K562 (cell line): Measurements from ENCODE around the gene HSD17B8. TPM values are rescaled to one million over a fixed set of nuclear protein-coding genes. Genes with fewer than 3 reads are reported as not detected.

ENCODE experiments used
- ATAC-seq: fragments of 200-7000 bp; cut with Tn5 transposase; 3 replicates; pipeline ENCODE4 v1.9.1; 2020; ENCODE audit warnings: moderate library complexity
- BruUV-seq: library from RNA; stranded (reverse); fragments of 400-500 nt; replicated peaks from 2 replicates; lab custom pipeline; 2021; lab: Mats Ljungman, UMichigan
- CTCF ChIA-PET: fragments of 300-600 bp; formaldehyde crosslinking; extraction: SDS; loops from one replicate; lab custom pipeline; 2021; ENCODE audit warnings: low intra/inter-chr PET ratio; lab: Yijun Ruan, JAX
- POLR2A ChIA-PET: fragments of 300-600, 350-650 bp; sonication (Branson Sonifier 250); formaldehyde crosslinking; extraction: SDS; loops from one replicate; lab custom pipeline; 2021; ENCODE audit warnings: antibody characterized with exemption, inconsistent platforms; lab: Yijun Ruan, JAX
- DNase-seq, 4 experiments: peaks; one replicate each; pipeline versions ENCODE4 v3.0.0 to v3.0.0-alpha.2; 2011 to 2018; ENCODE audit warnings: low spot score in 3 of 4, mixed read lengths in 3 of 4; ENCODE audit errors: extremely low read depth in 1 of 4
- FAIRE-seq: peaks from 2 replicates; lab custom pipeline; 2011; peaks lifted over from hg19 to GRCh38; lab: Jason Lieb, UNC
- H2AFZ ChIP-seq: 2 replicates; pipeline ENCODE4 v1.6.0; 2011; ENCODE audit warnings: low read depth, low read length, control low read depth, inconsistent platforms
- H3K27ac ChIP-seq: fragments of 200-600 bp; 3 replicates; pipeline ENCODE4 v1.8.0; 2011; ENCODE audit warnings: low read depth, mild to moderate bottlenecking, control low read depth, inconsistent platforms, low read length, moderate library complexity, mixed read lengths; ENCODE audit errors: extremely low read depth
- H3K27me3 ChIP-seq, 2 experiments: fragments of 300-600 bp in 1 of 2; 2 replicates in 1 of 2; 3 replicates in 1 of 2; pipeline versions ENCODE4 v1.6.0 to v1.8.0; 2011; ENCODE audit warnings: inconsistent platforms in 2 of 2, low read length in 2 of 2, mild to moderate bottlenecking in 1 of 2, mixed read lengths in 1 of 2, moderate library complexity in 1 of 2; ENCODE audit not compliant: control insufficient read depth in 2 of 2, insufficient read depth in 2 of 2
- H3K36me3 ChIP-seq: fragments of 300-600 bp; 3 replicates; pipeline ENCODE4 v1.8.0; 2011; ENCODE audit warnings: mild to moderate bottlenecking, low read length, inconsistent platforms; ENCODE audit not compliant: control insufficient read depth, insufficient read depth
- H3K4me1 ChIP-seq, 2 experiments: fragments of 200-600 bp in 1 of 2; replicated peaks in 1 of 2; 2 replicates in 1 of 2; 3 replicates in 1 of 2; pipeline versions ENCODE4 v1.5.1 to v1.8.0; 2011; ENCODE audit warnings: inconsistent platforms in 2 of 2, low read length in 2 of 2, mild to moderate bottlenecking in 1 of 2, mixed read lengths in 1 of 2, moderate library complexity in 1 of 2; ENCODE audit not compliant: control insufficient read depth in 2 of 2, insufficient read depth in 2 of 2
- H3K4me2 ChIP-seq: 2 replicates; pipeline ENCODE4 v1.6.1; 2011; ENCODE audit warnings: low read length, control low read depth, inconsistent platforms, mixed read lengths; ENCODE audit not compliant: insufficient read depth
- H3K4me3 ChIP-seq: fragments of 200-600 bp; sonication (generic), shearing (Covaris generic); 2 replicates; pipeline ENCODE4 v1.5.1; 2016; ENCODE audit warnings: control low read depth, inconsistent platforms
- H3K79me2 ChIP-seq: fragments of 200-600 bp; 3 replicates; pipeline ENCODE4 v1.8.0; 2011; ENCODE audit warnings: low read length, inconsistent platforms; ENCODE audit not compliant: control insufficient read depth, insufficient read depth
- H3K9ac ChIP-seq, 2 experiments: 2 replicates each; pipeline versions ENCODE4 v1.6.0 to v1.6.1; 2011; ENCODE audit warnings: low read depth in 2 of 2, low read length in 2 of 2, control low read depth in 1 of 2, inconsistent platforms in 1 of 2, mild to moderate bottlenecking in 1 of 2, mixed read lengths in 1 of 2; ENCODE audit not compliant: insufficient read depth in 1 of 2
- H3K9me1 ChIP-seq: one replicate; pipeline ENCODE4 v1.6.0; 2011; ENCODE audit warnings: inconsistent platforms, mild to moderate bottlenecking, low read length, moderate library complexity; ENCODE audit not compliant: control insufficient read depth, insufficient read depth
- H3K9me3 ChIP-seq: replicated peaks from 2 replicates; pipeline ENCODE4 v1.5.1; 2011; ENCODE audit warnings: low read depth, low read length, inconsistent platforms; ENCODE audit not compliant: control insufficient read depth, insufficient read depth
- H4K20me1 ChIP-seq: replicated peaks from 2 replicates; pipeline ENCODE4 v1.6.1; 2011; ENCODE audit warnings: low read length, inconsistent platforms, mixed read lengths; ENCODE audit not compliant: control insufficient read depth, insufficient read depth
- BRD9 ChIP-seq: fragments of 450-650 bp; IDR thresholded peaks from 2 replicates; pipeline ENCODE4 v1.6.1; 2018; ENCODE audit warnings: low read depth; ENCODE audit not compliant: partially characterized antibody
- E2F6 ChIP-seq, 2 experiments: IDR thresholded peaks; 2 replicates each; pipeline ENCODE4 v1.6.1; 2011; ENCODE audit warnings: borderline replicate concordance in 1 of 2, control low read depth in 1 of 2, low read depth in 1 of 2, low read length in 1 of 2, mild to moderate bottlenecking in 1 of 2, mixed read lengths in 1 of 2, moderate library complexity in 1 of 2; ENCODE audit not compliant: insufficient read depth in 1 of 2, insufficient read length in 1 of 2, poor library complexity in 1 of 2, severe bottlenecking in 1 of 2; ENCODE audit errors: extremely low read depth in 1 of 2
- ETV1 ChIP-seq: fragments of 450-650 bp; conservative IDR thresholded peaks from 2 replicates; pipeline ENCODE4 v1.6.1; 2016; ENCODE audit warnings: missing genetic modification characterization, control low read depth, low read depth, missing compliant biosample characterization
- FOXK1 ChIP-seq: sonication (generic); formaldehyde crosslinking; IDR thresholded peaks from 2 replicates; pipeline ENCODE4 v1.8.0; 2022; ENCODE audit warnings: missing genetic modification reagents, mild to moderate bottlenecking, borderline replicate concordance
- IRF2 ChIP-seq: sonication (generic); formaldehyde crosslinking; IDR thresholded peaks from 2 replicates; pipeline ENCODE4 v1.8.1; 2022; ENCODE audit warnings: mild to moderate bottlenecking, missing genetic modification reagents
- JUND ChIP-seq, 2 experiments: IDR thresholded peaks; 2 replicates in 1 of 2; 3 replicates in 1 of 2; pipeline ENCODE4 v1.6.1; 2011; ENCODE audit warnings: borderline replicate concordance in 2 of 2, low read depth in 2 of 2, low read length in 2 of 2, improper control_type of control experiment in 1 of 2, missing biosample characterization in 1 of 2, missing genetic modification characterization in 1 of 2, missing genetic modification reagents in 1 of 2
- MYC ChIP-seq, 2 experiments: fragments of 250-450 bp in 1 of 2; sonication (Bioruptor Pico) in 1 of 2; IDR thresholded peaks; 2 replicates each; pipeline versions ENCODE4 v1.5.1 to v1.6.1; 2012 to 2021; ENCODE audit warnings: low read depth in 2 of 2, borderline replicate concordance in 1 of 2, improper control_type of control experiment in 1 of 2, low read length in 1 of 2, mild to moderate bottlenecking in 1 of 2, moderate library complexity in 1 of 2
- NR4A1 ChIP-seq, 2 experiments: fragments of 250-450 bp in 1 of 2; fragments of 450-650 bp in 1 of 2; sonication (Bioruptor Pico) in 1 of 2; IDR thresholded peaks; 2 replicates each; pipeline versions ENCODE4 v1.4.0 to v1.6.1; 2016 to 2020; ENCODE audit warnings: mild to moderate bottlenecking in 2 of 2, missing compliant biosample characterization in 1 of 2, missing genetic modification characterization in 1 of 2, moderate library complexity in 1 of 2
- RAD51 ChIP-seq: fragments of 450-650 bp; IDR thresholded peaks from 2 replicates; pipeline ENCODE4 v1.7.1; 2016; ENCODE audit warnings: low read depth, mild to moderate bottlenecking, borderline replicate concordance
- SRF ChIP-seq, 2 experiments: fragments of 250-450, 450-650 bp in 1 of 2; sonication (Bioruptor Pico) in 1 of 2; sonication (generic) in 1 of 2; formaldehyde crosslinking; IDR thresholded peaks; 2 replicates each; pipeline versions ENCODE4 v1.5.0 to v1.5.1; 2020 to 2022; ENCODE audit warnings: mild to moderate bottlenecking in 1 of 2, missing genetic modification reagents in 1 of 2
- STAT5A ChIP-seq: IDR thresholded peaks from 2 replicates; pipeline ENCODE4 v1.6.1; 2012; ENCODE audit warnings: low read length, inconsistent platforms, borderline replicate concordance
- ZNF764 ChIP-seq: fragments of 250-450 bp; sonication (Bioruptor Pico); IDR thresholded peaks from 2 replicates; pipeline ENCODE4 v1.4.0; 2020; ENCODE audit warnings: low read depth, mild to moderate bottlenecking, moderate library complexity
- ZNF830 ChIP-seq: fragments of 250-450 bp; sonication (Bioruptor Pico); IDR thresholded peaks from 2 replicates; pipeline ENCODE4 v1.5.0; 2021; ENCODE audit warnings: mild to moderate bottlenecking
- WGBS: fragments of 100-300 bp; shearing (Covaris generic); methylation state at CpG from one replicate; pipeline ENCODE4 v1.1.6; 2016; ENCODE audit warnings: low coverage, mixed read lengths; ENCODE audit not compliant: insufficient coverage; ENCODE audit errors: missing lambda C conversion rate; 5-methylcytosine and 5-hydroxymethylcytosine counted together
- in situ Hi-C: fragments of 300-500 bp; cut with MboI; formaldehyde crosslinking; loops from 4 replicates; pipeline ENCODE4 v1.15.0; 2018; ENCODE audit warnings: inconsistent platforms, mixed read lengths
- intact Hi-C: fragments of 100-400 bp; cut with micrococcal nuclease; formaldehyde crosslinking; loops from 2 replicates; pipeline ENCODE4 v1.14.2; 2022
- polyA plus RNA-seq, 8 experiments: library from polyadenylated mRNA; depleted of rRNA in 4 of 8; stranded (reverse) in 5 of 8; unstranded in 3 of 8; fragments of >200 nt; fragmentation: Nextera tagmentation in 2 of 8; fragmentation: Illumina TruSeq in 1 of 8; extraction: Ambion mirVana in 2 of 8; extraction: Trizol in 1 of 8; gene quantifications; 2 replicates each; pipeline versions ENCODE4 v1.2.1 to v1.2.3, GENCODE V29; 2011 to 2014; ENCODE audit warnings: inconsistent platforms in 1 of 8, missing spikeins in 1 of 8
- total RNA-seq, 7 experiments: library from RNA; depleted of rRNA in 6 of 7; stranded (reverse); fragments of >200 nt in 6 of 7; fragmentation: Illumina TruSeq in 2 of 7; extraction: Trizol in 2 of 7; gene quantifications; 2 replicates each; pipeline versions ENCODE4 v1.2.1 to v1.2.3, GENCODE V29; 2011 to 2021; ENCODE audit warnings: low replicate concordance in 1 of 7

Gene HSD17B8
- total and polyA plus RNA-seq, 9 of the 15 experiments (the other 6 are each of a cell fraction or from before 2014, with no cell fraction given) = 3.7 to 35.2 (median 14.2) TPM

GRCh38 chr6:33248932-33249731 is 44.7 kb downstream of the HSD17B8 start:
- no peaks in the 10 kb centered on the region for H4K20me1 ChIP-seq
- intact Hi-C loops = loop anchor here (1.0 to 2.0 kb wide), 4 partner anchors 48 to 235 kb away; partner anchors contain the start of genes RXRB and SLC39A7
- H3K9ac ChIP-seq = peak overlapping the region; percentile 89 to 90
- peak overlapping the region; percentile 53 for H3K4me3 ChIP-seq
- H3K4me1 ChIP-seq = peaks cover 22 to 31% of the 10 kb centered on the region in 2 experiments
- ATAC-seq = peak; percentile 97
- peak; percentile 95 to 100 (median 96) for DNase-seq
- peak overlapping the region; percentile 99 for H2AFZ ChIP-seq
- H3K36me3 ChIP-seq = peaks cover 19% of the 10 kb centered on the region
- H3K4me2 ChIP-seq = peak overlapping the region; percentile 97
- 1% methylated on average over 58 of the region's 58 CpGs for WGBS
- ChIA-PET CTCF (interaction anchor here (0.5 to 3.6 kb wide), 9 partner anchors 74 to 505 kb away, joined by 3 to 24 read pairs (median 5); no protein-coding TSS in a partner anchor), POLR2A (interaction anchor here (0.5 to 5.2 kb wide), 29 partner anchors 10 to 1766 kb away, joined by 3 to 57 read pairs (median 4); partner anchors contain the start of genes B3GALT4, HLA-DPA1, RING1 and RPS18)
- H3K27ac ChIP-seq = peak overlapping the region; percentile 91
- in situ Hi-C loops = loop anchor here (5.0 kb wide), 2 partner anchors 132 to 232 kb away; no protein-coding TSS in a partner anchor
- H3K9me3 ChIP-seq = no peaks in the 10 kb centered on the region
- FAIRE-seq = peak; percentile 100
- TSS peak; percentile 43 for BruUV-seq
- H3K79me2 ChIP-seq = no peaks in the 10 kb centered on the region
- peaks cover 4% of the 10 kb centered on the region for H3K9me1 ChIP-seq
- H3K27me3 ChIP-seq = peaks cover 4 to 6% of the 10 kb centered on the region in 2 experiments; a peak in 2 of 5 replicates
- no peak for TF ChIP-seq FOXK1 (CRISPR knock-in tag)
- TF ChIP-seq RAD51 = no peak; the same call in 1 of the 2 replicates
- no peak for TF ChIP-seq ZNF764
- peak; percentile 47 for TF ChIP-seq BRD9
- no peak for TF ChIP-seq STAT5A
- TF ChIP-seq SRF (CRISPR knock-in tag; IDR thresholded peaks at IDR 0.05) = peak in 1 of 2 experiments; percentile 71; a peak in 2 of 4 replicates
- peak in 1 of 2 experiments; percentile 69 for TF ChIP-seq E2F6 (IDR thresholded peaks at IDR 0.05; ENCODE audit: borderline replicate concordance in 1 of 2, extremely low read depth in 1 of 2, insufficient read depth in 1 of 2, insufficient read length in 1 of 2, low read depth in 1 of 2, low read length in 1 of 2, poor library complexity in 1 of 2, severe bottlenecking in 1 of 2)
- peak; percentile 82 for TF ChIP-seq ETV1 (tag)
- 0 out of 2 replicates have a peak, but pooled peaks have one; percentile 57 for TF ChIP-seq ZNF830
- peak; percentile 78 for TF ChIP-seq MYC (IDR thresholded peaks at IDR 0.05; ENCODE audit: low read depth, low read length)
- TF ChIP-seq MYC (CRISPR knock-in tag; IDR thresholded peaks at IDR 0.05; ENCODE audit: borderline replicate concordance, low read depth) = no peak
- no peak for TF ChIP-seq IRF2 (CRISPR knock-in tag)
- TF ChIP-seq NR4A1 (CRISPR knock-in tag; IDR thresholded peaks at IDR 0.05) = peak; percentile 74; the same call in 1 of the 2 replicates
- no peak; the same call in 1 of the 2 replicates for TF ChIP-seq NR4A1 (tag; IDR thresholded peaks at IDR 0.05)
- TF ChIP-seq JUND (IDR thresholded peaks at IDR 0.05; ENCODE audit: borderline replicate concordance, low read depth, low read length) = peak; percentile 72
- peak; percentile 21; the same call in 1 of the 3 replicates for TF ChIP-seq JUND (tag; IDR thresholded peaks at IDR 0.05; ENCODE audit: borderline replicate concordance, low read depth, low read length)
